NCI-H1930 (cell line): Measurements from ENCODE around the gene OR6B1.

Experiments
- DNase-seq, 2 experiments: peaks; one replicate each; lab custom pipeline; 2025; lab: John Stamatoyannopoulos, UW

Gene OR6B1

DNA sequence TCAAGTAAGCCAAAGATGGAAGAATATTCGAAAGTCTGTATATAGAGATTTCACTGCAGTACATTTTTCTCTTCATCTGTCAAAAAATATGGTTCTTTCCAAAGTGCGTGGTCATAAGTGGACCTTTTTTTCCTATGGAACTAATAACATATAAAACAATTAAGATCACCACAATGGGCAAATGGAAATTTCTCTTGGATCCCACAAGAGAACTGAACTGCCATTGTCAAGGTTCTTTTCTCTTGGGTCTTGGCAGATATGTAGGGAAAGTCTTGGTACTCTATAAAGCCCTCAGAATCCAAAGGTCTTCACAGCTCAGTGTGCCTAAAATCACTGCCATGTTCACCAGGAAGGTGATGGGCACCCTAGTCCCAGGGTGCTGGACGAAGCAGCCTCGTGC is at the start of gene OR6B1:
Gene OR6B1, plus strand, starts transcription at position 301 of the 400 bp plus-strand sequence. CDS start 3,677 bp downstream, outside the sequence.
- no peak for DNase-seq

DNA sequence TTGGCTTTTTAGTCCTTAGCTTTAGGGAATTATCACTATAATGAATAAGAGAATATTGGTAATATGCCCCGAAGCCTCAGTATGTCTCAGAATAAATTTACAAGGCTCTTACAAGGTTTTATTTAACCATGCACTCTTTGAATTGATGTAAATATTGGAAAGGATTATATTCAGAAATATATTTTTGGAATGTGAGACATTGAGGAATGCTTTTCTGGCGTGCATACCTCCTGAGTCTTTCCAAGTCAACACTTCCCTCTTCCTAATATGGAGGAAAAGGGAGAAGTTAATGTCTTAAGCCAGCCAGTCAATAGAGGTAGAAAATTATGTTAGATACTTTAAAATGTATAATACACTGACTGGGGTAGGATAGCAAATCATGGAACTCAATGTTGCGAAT is 46.7 kb upstream of the OR6B1 start:
- no peak for DNase-seq

DNA sequence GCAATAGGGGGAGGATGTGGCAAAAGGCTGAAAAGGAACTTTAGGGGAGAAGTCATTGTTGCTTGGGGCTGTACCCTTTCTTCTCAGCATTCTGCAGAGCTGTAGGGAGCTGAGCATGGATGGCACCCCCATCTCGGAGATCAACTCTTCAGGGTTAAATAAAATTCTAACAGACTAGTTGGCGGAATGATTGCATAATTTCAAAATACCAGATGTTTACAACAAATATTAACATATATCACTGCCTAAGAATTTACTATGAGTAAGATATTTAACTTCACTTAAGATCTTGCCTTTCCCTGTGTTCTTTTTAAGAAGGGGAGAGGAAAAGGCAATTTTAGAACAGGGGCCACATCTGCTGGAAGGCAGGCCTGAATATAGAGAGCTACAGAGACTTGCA is 46.0 kb upstream of the OR6B1 start:
- DNase-seq = no peak

DNA sequence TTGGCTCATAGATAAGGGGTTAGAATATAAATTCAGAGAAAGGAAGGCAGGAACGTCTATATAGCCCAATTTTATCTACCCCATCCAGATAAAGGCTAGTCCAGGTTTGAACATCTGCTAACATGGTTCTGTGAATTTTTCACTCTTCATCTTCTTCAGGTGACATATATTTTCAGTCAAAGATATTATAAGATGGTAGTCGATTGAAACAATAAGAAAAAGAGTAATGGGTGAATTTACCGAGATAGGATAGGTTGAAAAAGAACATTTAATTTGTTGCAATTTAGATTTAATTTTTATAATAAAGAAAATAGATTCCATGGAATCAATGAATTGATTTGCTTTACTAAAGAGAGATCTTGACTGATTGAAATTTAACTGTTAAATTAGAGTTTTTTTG is 45.6 kb upstream of the OR6B1 start, which contains the start of gene OR2F1:
Gene OR2F1, plus strand, starts transcription at position 301 of the 400 bp plus-strand sequence. CDS start 5,127 bp downstream, outside the sequence.
- no peak for DNase-seq

DNA sequence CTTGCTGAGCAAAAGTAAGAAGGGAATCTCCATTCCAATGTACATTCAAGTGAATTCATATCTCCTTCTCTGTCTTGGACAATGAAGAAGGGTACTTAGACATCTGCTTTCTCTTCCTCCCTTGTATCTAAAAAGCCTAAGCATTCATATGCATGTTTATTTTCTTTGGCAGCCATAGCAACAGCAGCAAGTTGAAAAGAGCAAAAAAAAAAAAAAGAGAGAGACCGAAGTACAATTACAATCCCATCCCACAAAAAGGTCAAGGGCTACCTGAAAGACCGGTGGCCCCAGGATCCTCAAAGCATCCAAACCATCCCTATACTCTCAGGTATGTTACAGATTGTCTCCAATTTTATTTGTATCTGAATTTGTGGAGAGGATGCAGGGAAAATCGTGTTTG is 41.3 kb upstream of the OR6B1 start:
- no peak for DNase-seq

DNA sequence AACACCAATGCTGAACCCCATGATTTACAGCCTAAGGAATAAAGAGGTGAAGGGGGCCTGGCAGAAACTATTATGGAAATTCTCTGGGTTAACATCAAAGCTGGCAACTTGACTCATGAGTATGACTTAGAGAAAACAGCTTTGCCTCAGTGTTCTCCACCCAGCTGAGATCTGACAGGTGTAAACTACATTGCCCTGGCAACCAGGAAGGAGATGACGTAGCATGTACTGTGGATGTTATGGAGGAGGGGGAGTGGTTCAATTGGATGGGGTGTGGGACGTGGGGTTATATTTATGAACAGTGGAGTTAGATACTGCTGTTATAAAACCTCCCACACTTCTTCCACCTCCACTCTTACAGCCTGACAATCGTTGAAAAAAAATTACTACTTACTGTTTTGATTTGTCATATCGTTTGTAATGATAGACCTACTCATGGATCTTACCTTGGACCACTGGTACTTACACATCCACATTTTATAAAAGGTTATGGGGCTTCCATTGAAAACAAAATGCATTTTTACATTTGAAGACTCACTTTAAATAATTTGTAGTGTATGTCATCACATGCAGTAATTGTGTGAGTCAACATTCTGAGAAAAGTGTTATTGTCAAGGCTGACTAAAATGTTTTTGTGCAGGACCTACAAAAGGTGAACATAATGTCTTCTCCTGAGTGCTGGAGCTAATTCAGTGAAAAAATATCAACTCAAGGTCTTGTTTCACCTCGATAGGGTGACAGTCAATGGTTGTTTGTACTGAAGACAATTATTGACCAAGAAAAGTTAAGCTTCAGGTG is 39.1 kb upstream of the OR6B1 start:
- no peak for DNase-seq

DNA sequence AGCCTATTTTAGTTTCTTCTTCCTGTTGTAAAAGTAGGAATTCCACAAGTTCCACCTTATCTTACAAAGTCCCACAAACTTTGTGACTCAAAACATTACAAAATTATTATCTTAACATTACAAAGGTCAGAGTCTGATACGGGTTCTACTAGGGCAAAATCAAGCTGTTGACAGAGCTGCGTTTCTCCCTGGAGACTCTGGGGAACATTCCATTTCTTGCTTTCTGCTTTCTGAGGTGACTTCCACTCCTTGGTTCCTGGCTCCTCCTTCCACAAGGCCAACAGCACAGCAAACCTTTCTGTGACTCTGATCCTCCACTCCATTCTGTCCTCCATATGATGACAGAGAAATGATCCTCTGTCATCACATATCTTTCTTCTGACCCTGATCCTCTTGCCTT is 34.8 kb upstream of the OR6B1 start:
- no peak for DNase-seq

DNA sequence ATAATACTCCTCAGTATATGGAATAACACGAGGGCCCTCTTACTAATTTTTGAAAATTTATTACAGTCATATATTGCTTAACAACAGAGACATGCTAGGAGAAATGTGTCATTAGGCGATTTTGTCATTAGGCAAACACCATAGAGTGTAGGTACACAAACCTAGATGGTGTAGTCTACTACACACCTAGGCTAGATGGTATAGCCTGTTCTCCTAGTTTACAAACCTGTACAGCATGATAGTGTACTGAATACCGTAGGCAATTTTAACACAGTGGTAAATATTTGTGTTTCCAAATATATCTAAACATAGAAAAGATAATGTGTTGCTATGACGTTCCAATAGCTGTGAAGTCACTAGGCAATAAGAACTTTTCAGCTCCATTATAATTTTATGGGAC is 32.7 kb upstream of the OR6B1 start:
- DNase-seq = no peak

DNA sequence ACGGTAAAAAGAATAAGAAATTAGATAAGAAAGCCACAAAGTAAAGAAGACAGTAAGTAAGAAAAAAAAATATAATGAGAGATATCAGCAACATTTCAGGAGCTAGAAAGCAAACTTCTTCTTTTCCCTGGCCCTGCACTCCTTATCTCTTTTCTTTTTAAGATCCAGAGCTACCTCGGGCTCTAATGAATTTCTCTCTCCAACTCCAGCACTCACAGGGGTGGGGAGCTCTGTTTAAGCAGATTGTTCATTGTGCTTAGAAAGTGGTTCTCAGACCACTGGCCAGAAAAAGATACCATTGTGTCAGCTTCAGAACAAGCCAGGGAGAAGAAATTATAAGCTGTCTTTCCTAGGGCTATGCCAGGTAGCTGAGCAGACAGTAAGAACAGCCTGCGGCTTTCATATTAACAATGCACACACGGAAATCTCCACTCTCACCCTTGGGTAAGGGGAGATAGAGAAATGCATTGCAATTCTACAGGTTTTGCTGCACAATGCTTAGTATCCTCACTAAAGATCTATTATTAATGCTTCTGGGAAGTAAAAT is 26.2 kb upstream of the OR6B1 start:
- DNase-seq = no peak

DNA sequence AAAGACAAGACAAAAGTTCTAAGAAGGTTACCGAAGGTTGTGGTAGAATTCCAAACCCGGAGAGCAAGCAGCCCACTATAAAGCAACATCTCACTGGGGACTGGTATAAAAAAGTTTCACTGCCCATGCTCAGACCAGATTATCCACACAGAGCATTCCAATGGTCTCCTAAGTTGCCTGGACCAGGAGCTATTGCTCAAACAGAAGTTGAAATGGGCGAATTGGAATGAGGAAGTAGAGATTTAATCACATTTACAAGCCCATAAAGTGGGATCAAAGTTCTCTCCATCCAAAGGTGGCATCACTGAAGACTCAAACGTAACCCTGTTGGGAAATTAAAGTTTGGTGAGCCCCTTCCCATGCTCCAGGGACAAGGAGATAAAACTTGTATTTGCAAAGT is 25.7 kb upstream of the OR6B1 start:
- DNase-seq = no peak

DNA sequence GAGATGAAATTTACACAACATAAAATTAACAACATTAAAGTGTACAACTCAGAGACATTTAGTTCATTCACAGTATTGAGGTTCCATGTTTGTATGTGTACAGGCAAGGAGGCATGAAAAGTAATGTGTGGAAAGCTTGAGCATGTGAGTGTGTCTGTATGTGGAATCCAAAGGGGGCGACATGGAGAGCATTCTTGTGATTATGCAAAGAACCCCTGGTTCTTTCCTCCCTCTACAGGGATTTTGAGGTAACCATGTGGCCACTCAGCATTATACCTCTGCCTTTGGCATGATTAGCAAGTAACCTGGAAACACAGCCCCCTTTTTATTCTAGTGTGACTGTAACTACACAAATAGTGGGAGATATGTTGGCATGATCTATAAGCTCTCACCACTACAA is 24.5 kb upstream of the OR6B1 start:
- DNase-seq = no peak

DNA sequence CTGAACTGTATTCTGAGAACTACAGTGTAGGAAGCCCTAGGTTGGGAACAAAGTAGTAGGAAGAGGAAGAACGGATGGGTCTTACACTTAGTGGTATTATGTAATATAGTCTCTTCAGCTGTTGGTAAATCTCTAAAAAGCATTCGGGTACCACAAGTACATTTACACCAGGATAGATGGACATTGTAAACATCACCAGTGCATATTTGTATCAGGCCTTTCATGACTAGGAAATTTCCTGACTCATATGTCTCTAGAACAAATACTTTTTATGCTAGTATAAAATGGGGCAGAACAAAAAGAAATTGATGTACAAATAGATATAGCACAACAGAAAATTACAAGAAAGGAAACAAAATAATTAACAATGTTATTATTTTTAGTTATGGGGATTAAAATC is 21.5 kb upstream of the OR6B1 start:
- no peak for DNase-seq

DNA sequence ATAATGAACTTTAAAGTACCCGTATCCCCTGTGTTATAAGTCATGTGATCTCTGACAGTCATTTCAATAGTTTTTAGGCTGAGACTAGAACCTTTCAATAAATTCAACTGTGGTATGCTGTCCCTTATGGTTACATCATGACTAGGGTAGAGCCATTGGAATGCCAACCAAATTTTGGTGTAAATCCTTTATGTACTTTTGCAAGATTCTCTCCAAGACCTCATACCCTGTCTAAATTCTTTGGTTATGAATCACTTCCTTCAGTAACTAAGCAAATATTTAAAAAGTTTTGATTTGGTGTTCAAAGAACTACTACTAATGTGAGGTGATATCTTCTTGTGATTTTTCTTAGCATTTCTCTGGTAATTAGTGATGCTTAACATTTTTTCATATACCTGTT is 20.8 kb upstream of the OR6B1 start:
- no peak for DNase-seq

DNA sequence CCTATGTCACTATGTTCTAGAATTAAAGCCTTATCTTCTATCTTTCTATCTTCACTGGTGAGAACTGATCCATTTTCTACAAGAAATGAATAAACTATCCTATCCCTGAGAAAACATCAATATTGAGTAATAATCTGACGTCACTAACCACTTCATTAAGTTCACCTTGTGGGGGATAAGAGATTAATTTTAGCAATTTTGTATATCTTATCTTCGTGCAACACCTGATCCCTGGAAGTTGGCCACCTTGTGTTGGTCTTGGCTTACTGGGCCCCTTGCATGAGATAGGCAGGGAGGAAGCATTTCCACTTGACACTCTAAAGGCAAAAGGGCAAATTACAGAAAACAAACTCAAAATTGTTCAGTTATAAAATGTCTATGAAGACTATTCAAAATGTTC is 20.1 kb upstream of the OR6B1 start:
- no peak for DNase-seq

DNA sequence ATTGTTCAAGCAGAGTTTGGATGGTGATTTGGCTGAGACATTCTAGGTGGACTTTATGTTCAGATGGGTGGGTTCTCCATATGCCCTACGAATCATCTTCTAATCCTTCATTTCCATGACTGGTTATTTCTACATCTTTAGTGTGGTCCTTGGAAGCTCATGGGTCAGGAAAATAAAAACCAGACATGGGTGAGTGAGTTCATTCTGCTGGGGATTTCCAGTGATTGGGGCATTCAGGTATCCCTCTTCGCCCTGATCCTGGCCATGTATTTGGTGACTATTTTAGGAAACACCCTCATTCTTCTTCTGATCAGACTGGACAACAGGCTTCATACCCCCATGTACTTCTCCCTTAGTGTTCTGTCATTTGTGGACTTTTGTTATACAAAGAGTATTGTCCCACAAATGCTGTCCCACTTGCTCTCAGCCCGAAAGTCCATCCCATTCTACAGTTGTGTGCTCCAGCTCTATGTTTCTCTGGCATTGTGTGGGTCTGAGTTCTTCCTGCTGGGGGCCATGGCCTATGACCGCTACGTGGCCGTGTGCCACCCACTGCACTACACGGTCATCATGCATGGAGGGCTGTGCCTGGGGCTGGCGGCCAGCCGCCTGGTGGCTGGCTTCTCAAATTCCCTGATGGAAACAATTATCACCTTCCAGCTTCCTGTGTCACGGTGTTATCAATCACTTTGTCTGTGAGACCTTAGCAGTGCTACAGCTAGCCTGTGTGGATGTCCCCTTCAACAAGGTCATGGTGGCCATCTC is 19.2 kb upstream of the OR6B1 start:
- no peak for DNase-seq

DNA sequence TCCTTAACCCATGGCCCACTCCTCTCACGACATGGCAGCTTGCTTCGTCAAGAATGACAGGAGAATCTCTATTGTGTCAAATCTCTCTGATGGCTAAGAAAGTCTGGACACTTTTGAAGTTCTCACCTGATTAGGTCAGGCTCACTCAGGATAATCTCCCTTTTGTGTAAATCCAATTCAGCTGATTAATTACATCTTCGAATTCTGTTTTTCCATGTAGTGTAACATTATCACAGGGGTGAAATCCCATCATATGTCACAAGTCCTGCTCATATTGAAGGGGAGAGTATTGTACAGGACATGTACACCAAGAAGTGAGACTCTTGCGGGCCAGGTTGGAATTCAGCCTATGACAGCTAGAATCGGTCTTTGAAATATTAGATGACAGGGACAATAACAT is 16.2 kb upstream of the OR6B1 start:
- no peak for DNase-seq

DNA sequence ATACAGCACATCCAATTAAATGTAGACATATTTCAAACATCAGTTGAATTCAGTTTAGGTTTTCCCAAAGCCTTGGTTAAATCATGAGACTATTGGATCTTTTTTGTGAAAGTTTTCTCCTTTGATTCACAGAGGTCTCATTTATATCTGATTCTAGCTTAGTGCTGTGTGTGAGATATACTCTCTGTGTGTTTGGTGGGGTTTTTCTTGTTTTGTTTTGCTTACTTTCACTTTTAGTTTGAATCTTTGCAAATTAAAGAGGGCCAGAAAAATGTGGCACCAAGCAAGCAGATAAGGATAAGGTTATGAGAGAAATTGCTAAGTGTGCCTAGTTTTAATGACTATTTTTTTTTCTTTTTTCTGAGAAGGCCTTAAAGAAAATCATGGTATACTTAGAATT is 12.6 kb upstream of the OR6B1 start:
- DNase-seq = no peak

DNA sequence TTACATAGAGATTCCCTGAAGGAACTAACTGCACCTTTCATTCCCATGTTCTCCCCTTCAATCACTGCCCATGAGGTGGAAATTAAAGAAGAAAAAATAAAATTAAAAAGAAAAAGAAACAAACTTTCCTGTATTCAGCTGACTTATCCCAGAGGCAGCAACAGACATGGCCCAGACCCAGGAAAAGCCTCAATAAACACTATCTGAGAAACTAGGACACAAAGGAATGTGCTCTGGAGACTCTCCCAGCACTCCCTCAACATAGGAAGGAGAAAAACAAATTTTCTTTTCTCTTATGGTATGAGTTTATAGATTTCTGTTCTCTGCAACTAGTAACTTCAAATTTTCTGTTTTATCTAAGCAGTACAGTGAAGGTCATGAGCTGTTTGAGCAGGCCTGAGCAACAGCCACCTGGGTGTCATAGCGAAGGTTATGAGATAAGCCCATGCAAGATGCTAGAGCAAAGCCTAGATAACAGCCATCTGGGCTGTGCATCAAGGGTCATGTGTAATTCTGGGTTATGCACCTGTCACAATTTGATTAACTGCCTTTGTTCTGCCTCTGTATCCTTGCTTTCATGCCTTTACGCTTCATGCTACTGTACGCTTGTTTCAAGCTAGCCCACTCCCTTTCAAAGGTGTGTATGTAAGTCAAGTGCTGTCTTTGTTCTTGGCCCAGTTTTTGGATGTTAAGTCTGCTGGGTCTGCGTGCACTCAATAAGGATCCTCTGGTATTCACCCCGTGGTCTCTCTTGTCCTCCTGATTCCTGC is 11.0 kb upstream of the OR6B1 start:
- no peak for DNase-seq

DNA sequence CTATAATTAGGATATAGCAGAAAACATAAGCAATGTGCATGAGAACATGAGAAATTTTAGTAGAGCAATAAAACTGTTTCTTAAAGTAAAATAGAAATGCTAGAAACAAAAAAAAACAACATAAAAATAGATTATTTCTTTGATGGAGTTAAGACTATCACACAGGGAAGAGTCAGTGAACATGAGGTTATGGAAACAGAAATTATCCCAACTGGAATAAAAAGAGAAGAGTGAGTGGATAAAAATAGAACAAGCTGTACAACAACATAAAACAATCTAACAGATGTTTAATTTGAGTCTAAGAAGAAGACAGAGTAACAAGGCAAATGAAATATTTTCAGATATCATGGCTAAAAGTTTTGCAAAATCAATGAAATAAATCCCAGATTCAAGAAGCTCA is 7.5 kb upstream of the OR6B1 start:
- no peak for DNase-seq

DNA sequence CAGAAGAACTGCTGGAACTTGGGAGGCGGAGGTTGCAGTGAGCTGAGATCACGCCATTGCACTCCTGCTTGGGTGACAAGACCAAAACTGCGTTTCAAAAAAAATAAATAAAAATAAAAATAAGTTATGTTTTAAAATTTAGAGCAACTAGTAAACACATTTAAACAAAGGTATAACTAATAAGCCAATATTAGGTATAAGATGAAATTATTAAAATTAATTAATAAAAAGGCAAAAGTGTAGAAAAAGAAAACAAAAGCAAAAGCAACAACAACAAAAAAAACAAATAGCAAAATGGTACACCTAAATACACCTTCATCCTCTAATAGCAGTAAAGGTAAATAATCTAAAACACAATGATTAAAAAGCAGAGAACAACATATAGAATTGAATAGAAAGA is 6.2 kb upstream of the OR6B1 start:
- no peak for DNase-seq

DNA sequence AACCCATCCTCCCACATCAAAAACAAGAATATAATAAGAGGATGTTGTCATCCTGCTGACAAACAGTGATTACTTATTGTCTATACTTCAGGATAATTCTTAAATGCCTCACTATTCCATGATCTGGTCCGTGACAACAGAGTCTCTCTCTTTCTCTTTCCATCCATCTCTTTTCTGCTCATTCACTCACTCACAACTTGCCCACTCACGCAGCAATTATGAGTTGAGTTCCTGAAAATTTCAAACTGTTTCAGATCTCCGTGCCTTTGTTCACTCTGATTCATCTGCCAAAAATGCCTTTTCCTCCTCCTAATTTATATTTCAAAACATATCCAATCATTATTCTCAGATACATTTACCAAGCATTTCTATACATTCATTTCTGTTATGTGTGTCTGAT is 1.4 kb downstream of the OR6B1 start:
- no peak for DNase-seq

DNA sequence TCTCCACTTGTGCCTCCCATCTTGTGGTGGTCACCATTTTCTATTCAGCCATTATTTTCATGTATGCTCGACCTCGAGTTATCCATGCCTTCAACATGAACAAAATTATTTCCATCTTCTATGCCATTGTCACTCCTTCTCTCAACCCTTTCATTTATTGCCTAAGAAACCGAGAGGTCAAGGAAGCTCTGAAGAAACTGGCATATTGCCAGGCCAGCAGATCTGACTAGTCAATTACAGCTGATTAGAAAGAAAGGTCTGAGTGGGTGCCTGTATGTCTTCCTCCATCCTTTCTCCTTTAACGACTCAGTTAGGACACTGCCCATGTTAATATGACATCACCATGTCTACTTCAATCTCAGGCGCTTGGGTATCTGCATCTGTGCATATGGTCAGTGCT is 4.6 kb downstream of the OR6B1 start:
- no peak for DNase-seq
